IMR-90 (cell line): ENCODE data around the gene DCC. TPM values are rescaled to one million over a fixed set of nuclear protein-coding genes. Genes with fewer than 3 reads are reported as not detected.

ENCODE experiments used
- ATAC-seq: fragments of 200-7000 bp; cut with Tn5 transposase; 2 replicates; pipeline ENCODE4 v1.9.1; 2020; ENCODE audit warnings: low read depth, mild to moderate bottlenecking, moderate library complexity
- BruUV-seq: library from RNA; stranded (reverse); fragments of 400-500 nt; replicated peaks from 2 replicates; lab custom pipeline; 2021; lab: Mats Ljungman, UMichigan
- CTCF ChIA-PET: fragments of 300-600 bp; formaldehyde crosslinking; extraction: SDS; loops from one replicate; lab custom pipeline; 2021; ENCODE audit warnings: antibody characterized with exemption; lab: Yijun Ruan, JAX
- POLR2A ChIA-PET: fragments of 300-600 bp; sonication (Branson Sonifier 250); formaldehyde crosslinking; loops from one replicate; lab custom pipeline; 2022; ENCODE audit warnings: antibody characterized with exemption; ENCODE audit not compliant: unreplicated experiment; lab: Charles Lee
- DNase-seq: peaks from one replicate; pipeline ENCODE4 v3.0.0; 2013
- H2AFZ ChIP-seq: replicated peaks from 2 replicates; pipeline ENCODE3; 2013; ENCODE audit warnings: low read length, mild to moderate bottlenecking; ENCODE audit not compliant: poor library complexity
- H2AK5ac ChIP-seq: 2 replicates; pipeline ENCODE4 v1.6.1; 2013; ENCODE audit warnings: low read depth, low read length, inconsistent platforms
- H2AK9ac ChIP-seq: replicated peaks from 2 replicates; pipeline ENCODE3; 2013; ENCODE audit warnings: mild to moderate bottlenecking, low read depth, low read length, moderate library complexity; ENCODE audit not compliant: poor library complexity
- H2BK120ac ChIP-seq: 2 replicates; pipeline ENCODE4 v1.6.1; 2013; ENCODE audit warnings: low read depth, low read length, inconsistent platforms
- H2BK15ac ChIP-seq: 3 replicates; pipeline ENCODE4 v1.6.1; 2013; ENCODE audit warnings: low read depth, low read length, inconsistent platforms
- H2BK20ac ChIP-seq: 2 replicates; pipeline ENCODE4 v1.6.1; 2013; ENCODE audit warnings: low read depth, mild to moderate bottlenecking, inconsistent platforms, low read length, moderate library complexity
- H2BK5ac ChIP-seq: 2 replicates; pipeline ENCODE4 v1.6.1; 2013; ENCODE audit warnings: mild to moderate bottlenecking, low read depth, low read length, inconsistent platforms; ENCODE audit not compliant: poor library complexity, severe bottlenecking
- H3K14ac ChIP-seq: replicated peaks from 2 replicates; pipeline ENCODE4 v1.6.1; 2013; ENCODE audit warnings: low read depth, low read length, inconsistent platforms
- H3K18ac ChIP-seq: 2 replicates; pipeline ENCODE4 v1.6.1; 2013; ENCODE audit warnings: low read depth, low read length, control low read depth
- H3K23ac ChIP-seq: 2 replicates; pipeline ENCODE4 v1.6.1; 2013; ENCODE audit warnings: low read depth, low read length, inconsistent platforms
- H3K27ac ChIP-seq: 2 replicates; pipeline ENCODE4 v1.5.1; 2013; ENCODE audit warnings: mild to moderate bottlenecking, control low read depth, low read length; ENCODE audit not compliant: insufficient read depth
- H3K27me3 ChIP-seq: 2 replicates; pipeline ENCODE4 v1.6.1; 2013; ENCODE audit warnings: low read length; ENCODE audit not compliant: control insufficient read depth, insufficient read depth
- H3K36me3 ChIP-seq: 2 replicates; pipeline ENCODE4 v1.6.1; 2013; ENCODE audit warnings: low read length, mixed read lengths; ENCODE audit not compliant: control insufficient read depth, insufficient read depth
- H3K4ac ChIP-seq: 2 replicates; pipeline ENCODE4 v1.6.1; 2013; ENCODE audit warnings: low read depth, low read length, inconsistent platforms
- H3K4me1 ChIP-seq: 2 replicates; pipeline ENCODE4 v1.6.1; 2013; ENCODE audit warnings: low read length, mixed read lengths; ENCODE audit not compliant: control insufficient read depth, insufficient read depth
- H3K4me2 ChIP-seq: 2 replicates; pipeline ENCODE4 v1.6.1; 2013; ENCODE audit warnings: low read depth, mild to moderate bottlenecking, control low read depth, low read length, moderate library complexity
- H3K4me3 ChIP-seq: 2 replicates; pipeline ENCODE4 v1.5.1; 2013; ENCODE audit warnings: low read depth, mild to moderate bottlenecking, control low read depth, low read length, moderate library complexity; ENCODE audit not compliant: insufficient read depth
- H3K56ac ChIP-seq: 2 replicates; pipeline ENCODE4 v1.6.1; 2013; ENCODE audit warnings: low read length, inconsistent platforms; ENCODE audit not compliant: insufficient read depth; ENCODE audit errors: extremely low read depth
- H3K79me1 ChIP-seq, 2 experiments: 2 replicates each; pipeline ENCODE4 v1.6.1; 2013; ENCODE audit warnings: low read length in 2 of 2, inconsistent platforms in 1 of 2, low read depth in 1 of 2
- H3K9ac ChIP-seq: 2 replicates; pipeline ENCODE4 v1.6.1; 2013; ENCODE audit warnings: low read depth, low read length, control low read depth
- H3K9me1 ChIP-seq: 2 replicates; pipeline ENCODE4 v1.6.1; 2013; ENCODE audit warnings: low read length, inconsistent platforms; ENCODE audit not compliant: insufficient read depth
- H3K9me3 ChIP-seq: 2 replicates; pipeline ENCODE4 v1.6.1; 2013; ENCODE audit warnings: low read length; ENCODE audit not compliant: control insufficient read depth, insufficient read depth
- H4K20me1 ChIP-seq: 2 replicates; pipeline ENCODE4 v1.6.1; 2013; ENCODE audit warnings: low read length, inconsistent platforms; ENCODE audit not compliant: insufficient read depth
- H4K5ac ChIP-seq: 2 replicates; pipeline ENCODE4 v1.6.1; 2013; ENCODE audit warnings: mild to moderate bottlenecking, low read depth, low read length, control low read depth
- H4K8ac ChIP-seq, 2 experiments: 2 replicates each; pipeline ENCODE4 v1.6.1; 2013; ENCODE audit warnings: low read depth in 2 of 2, low read length in 2 of 2, control low read depth in 1 of 2, inconsistent platforms in 1 of 2
- H4K91ac ChIP-seq: 2 replicates; pipeline ENCODE4 v1.6.1; 2013; ENCODE audit warnings: low read depth, low read length, inconsistent platforms; ENCODE audit not compliant: insufficient read depth
- BHLHE40 ChIP-seq: fragments of 150-350 bp; IDR thresholded peaks from 2 replicates; pipeline ENCODE4 v1.6.1; 2016; ENCODE audit warnings: mild to moderate bottlenecking, low read depth, low read length
- CEBPB ChIP-seq: IDR thresholded peaks from 2 replicates; pipeline ENCODE4 v1.6.1; 2012; ENCODE audit warnings: low read depth, low read length, improper control_type of control experiment
- CHD1 ChIP-seq: IDR thresholded peaks from 2 replicates; pipeline ENCODE4 v1.6.1; 2012; ENCODE audit warnings: low read depth, low read length, improper control_type of control experiment
- ELK1 ChIP-seq: fragments of 150-350 bp; IDR thresholded peaks from 2 replicates; pipeline ENCODE4 v1.6.1; 2016; ENCODE audit warnings: low read depth, mild to moderate bottlenecking, low read length, moderate library complexity, borderline replicate concordance
- FOS ChIP-seq: fragments of 150-350 bp; IDR thresholded peaks from 2 replicates; pipeline ENCODE4 v1.6.1; 2016; ENCODE audit warnings: low read depth, low read length
- MAFK ChIP-seq: IDR thresholded peaks from 2 replicates; pipeline ENCODE4 v1.6.1; 2012; ENCODE audit warnings: low read depth, low read length, improper control_type of control experiment
- MAZ ChIP-seq: IDR thresholded peaks from 2 replicates; pipeline ENCODE4 v1.6.1; 2012; ENCODE audit warnings: low read depth, mild to moderate bottlenecking, low read length, improper control_type of control experiment, moderate library complexity, borderline replicate concordance
- MXI1 ChIP-seq: IDR thresholded peaks from 2 replicates; pipeline ENCODE4 v1.6.1; 2012; ENCODE audit warnings: low read depth, mild to moderate bottlenecking, low read length, moderate library complexity, borderline replicate concordance
- NFE2L2 ChIP-seq: fragments of 150-350 bp; IDR thresholded peaks from 2 replicates; pipeline ENCODE4 v1.6.1; 2016; ENCODE audit warnings: low read depth, mild to moderate bottlenecking, low read length
- POLR2A ChIP-seq: IDR thresholded peaks from 2 replicates; pipeline ENCODE4 v1.6.1; 2012; ENCODE audit warnings: mild to moderate bottlenecking, low read depth, low read length
- RAD21 ChIP-seq: IDR thresholded peaks from 2 replicates; pipeline ENCODE4 v1.6.1; 2012; ENCODE audit warnings: low read length, improper control_type of control experiment
- RCOR1 ChIP-seq: IDR thresholded peaks from 2 replicates; pipeline ENCODE4 v1.6.1; 2012; ENCODE audit warnings: mild to moderate bottlenecking, low read length, improper control_type of control experiment; ENCODE audit not compliant: insufficient replicate concordance
- RFX5 ChIP-seq: IDR thresholded peaks from 2 replicates; pipeline ENCODE4 v1.8.0; 2012; ENCODE audit warnings: low read depth, mild to moderate bottlenecking, low read length, moderate library complexity
- SMC3 ChIP-seq: fragments of 150-350 bp; IDR thresholded peaks from 2 replicates; pipeline ENCODE4 v1.6.1; 2016; ENCODE audit warnings: low read depth, mild to moderate bottlenecking, antibody characterized with exemption, low read length, moderate library complexity
- dilution Hi-C: fragments of 300-500 bp; cut with HindIII; formaldehyde crosslinking; loops from one replicate; pipeline ENCODE4 v1.14.3; 2018; ENCODE audit warnings: low sequenced_read_pairs; ENCODE audit not compliant: unreplicated experiment
- in situ Hi-C: fragments of 300-500 bp; cut with MboI; formaldehyde crosslinking; loops from 3 replicates; pipeline ENCODE4 v1.14.3; 2019; ENCODE audit warnings: low sequenced_read_pairs, inconsistent platforms, mixed read lengths
- intact Hi-C: fragments of 100-400 bp; cut with micrococcal nuclease; formaldehyde crosslinking; loops from 2 replicates; pipeline ENCODE4 v1.10.0; 2022
- polyA plus RNA-seq, 3 experiments: library from polyadenylated mRNA; depleted of rRNA; stranded (reverse); fragments of >200 nt; gene quantifications; 2 replicates each; pipeline ENCODE4 v1.2.3, GENCODE V29; 2012; ENCODE audit warnings: low replicate concordance in 1 of 3
- total RNA-seq: library from RNA; depleted of rRNA; stranded (reverse); fragments of >200 nt; gene quantifications from 2 replicates; pipeline ENCODE4 v1.2.3, GENCODE V29; 2012
- TF ChIP-seq, protein P1 (sequence below): conservative IDR thresholded peaks from 2 replicates; pipeline ENCODE4 v1.5.1; 2012; ENCODE audit warnings: mild to moderate bottlenecking, low read depth, low read length, improper control_type of control experiment
- TF ChIP-seq, protein P2 (sequence below): fragments of 150-350 bp; IDR thresholded peaks from 2 replicates; pipeline ENCODE4 v1.6.1; 2017; ENCODE audit warnings: mild to moderate bottlenecking, antibody characterized with exemption, low read length, low read depth

Gene DCC
- total and polyA plus RNA-seq, 2 of the 4 experiments (the other 2 are of a cell fraction), result 0.31 to 0.54 TPM

DNA sequence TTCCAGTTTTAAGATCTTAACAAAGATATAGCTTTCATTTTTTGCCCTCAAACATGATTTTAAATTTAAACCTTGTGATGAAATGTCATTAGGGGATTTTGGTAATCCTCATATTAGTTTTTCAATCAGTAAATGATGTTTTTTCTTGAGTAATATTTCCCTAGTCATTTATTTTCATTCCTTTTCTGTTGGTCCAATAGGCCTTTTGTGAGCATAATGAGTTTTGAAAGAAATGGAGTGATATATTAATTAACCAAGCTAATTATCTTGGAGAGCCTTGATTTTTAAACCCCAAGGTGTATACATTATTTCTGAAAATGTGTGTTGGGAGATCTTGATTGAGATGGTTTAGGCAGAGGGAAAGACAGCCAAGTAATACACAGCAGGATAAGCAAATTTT is 46.3 kb downstream of the DCC start:
- H3K4me3 ChIP-seq, result no peak overlapping the region
- dilution Hi-C loops, result no loop called here
- H2BK5ac ChIP-seq, result no peak overlapping the region
- no peak overlapping the region for H3K4me2 ChIP-seq
- H2BK15ac ChIP-seq, result no peak overlapping the region
- no peak overlapping the region for H3K18ac ChIP-seq
- H4K5ac ChIP-seq, result no peak overlapping the region
- H3K79me1 ChIP-seq, result no peaks in the 10 kb centered on the region
- POLR2A ChIA-PET, result no interaction called here
- H3K36me3 ChIP-seq, result no peaks in the 10 kb centered on the region
- H3K27ac ChIP-seq, result no peak overlapping the region
- no peak for ATAC-seq
- no peak for TF ChIP-seq POLR2A
- no peak for TF ChIP-seq NFE2L2
- no peak for TF ChIP-seq MAZ
- TF ChIP-seq RAD21, result no peak
- TF ChIP-seq CEBPB, result no peak
- TF ChIP-seq, protein P1, sequence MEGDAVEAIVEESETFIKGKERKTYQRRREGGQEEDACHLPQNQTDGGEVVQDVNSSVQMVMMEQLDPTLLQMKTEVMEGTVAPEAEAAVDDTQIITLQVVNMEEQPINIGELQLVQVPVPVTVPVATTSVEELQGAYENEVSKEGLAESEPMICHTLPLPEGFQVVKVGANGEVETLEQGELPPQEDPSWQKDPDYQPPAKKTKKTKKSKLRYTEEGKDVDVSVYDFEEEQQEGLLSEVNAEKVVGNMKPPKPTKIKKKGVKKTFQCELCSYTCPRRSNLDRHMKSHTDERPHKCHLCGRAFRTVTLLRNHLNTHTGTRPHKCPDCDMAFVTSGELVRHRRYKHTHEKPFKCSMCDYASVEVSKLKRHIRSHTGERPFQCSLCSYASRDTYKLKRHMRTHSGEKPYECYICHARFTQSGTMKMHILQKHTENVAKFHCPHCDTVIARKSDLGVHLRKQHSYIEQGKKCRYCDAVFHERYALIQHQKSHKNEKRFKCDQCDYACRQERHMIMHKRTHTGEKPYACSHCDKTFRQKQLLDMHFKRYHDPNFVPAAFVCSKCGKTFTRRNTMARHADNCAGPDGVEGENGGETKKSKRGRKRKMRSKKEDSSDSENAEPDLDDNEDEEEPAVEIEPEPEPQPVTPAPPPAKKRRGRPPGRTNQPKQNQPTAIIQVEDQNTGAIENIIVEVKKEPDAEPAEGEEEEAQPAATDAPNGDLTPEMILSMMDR, result no peak
- TF ChIP-seq MAFK, result no peak
- TF ChIP-seq CHD1, result no peak
- TF ChIP-seq RFX5, result no peak
- no peak for TF ChIP-seq SMC3
- TF ChIP-seq, protein P2, sequence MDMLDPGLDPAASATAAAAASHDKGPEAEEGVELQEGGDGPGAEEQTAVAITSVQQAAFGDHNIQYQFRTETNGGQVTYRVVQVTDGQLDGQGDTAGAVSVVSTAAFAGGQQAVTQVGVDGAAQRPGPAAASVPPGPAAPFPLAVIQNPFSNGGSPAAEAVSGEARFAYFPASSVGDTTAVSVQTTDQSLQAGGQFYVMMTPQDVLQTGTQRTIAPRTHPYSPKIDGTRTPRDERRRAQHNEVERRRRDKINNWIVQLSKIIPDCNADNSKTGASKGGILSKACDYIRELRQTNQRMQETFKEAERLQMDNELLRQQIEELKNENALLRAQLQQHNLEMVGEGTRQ, result no peak
- no peak for TF ChIP-seq RCOR1
- TF ChIP-seq MXI1, result no peak
- no peak for TF ChIP-seq ELK1
- no peak for TF ChIP-seq FOS
- no peak for TF ChIP-seq BHLHE40
- no peaks in the 10 kb centered on the region for H3K27me3 ChIP-seq
- BruUV-seq, result no TSS peak
- H3K4me1 ChIP-seq, result no peaks in the 10 kb centered on the region
- H4K91ac ChIP-seq, result no peak overlapping the region
- H2AK5ac ChIP-seq, result no peak overlapping the region
- DNase-seq, result no peak
- H2AFZ ChIP-seq, result no peak overlapping the region
- H3K4ac ChIP-seq, result no peak overlapping the region
- no peak overlapping the region for H2BK120ac ChIP-seq
- H3K14ac ChIP-seq, result no peak overlapping the region
- H3K9me1 ChIP-seq, result no peaks in the 10 kb centered on the region
- H3K9ac ChIP-seq, result no peak overlapping the region
- no peak overlapping the region for H2BK20ac ChIP-seq
- peaks cover 3% of the 10 kb centered on the region; the same call in 1 of the 2 replicates for H3K9me3 ChIP-seq
- no peak overlapping the region for H3K56ac ChIP-seq
- in situ Hi-C loops, result no loop called here
- intact Hi-C loops, result no loop called here
- CTCF ChIA-PET, result no interaction called here
- H4K8ac ChIP-seq, result no peak overlapping the region
- no peak overlapping the region for H2AK9ac ChIP-seq
- no peak overlapping the region for H3K23ac ChIP-seq
- no peaks in the 10 kb centered on the region for H4K20me1 ChIP-seq
